ENCODE results near the gene MRPL17.
A peak's percentile ranks its signal among the peaks of the same experiment; 100 is the strongest.

MRPL17 gene

DNA sequence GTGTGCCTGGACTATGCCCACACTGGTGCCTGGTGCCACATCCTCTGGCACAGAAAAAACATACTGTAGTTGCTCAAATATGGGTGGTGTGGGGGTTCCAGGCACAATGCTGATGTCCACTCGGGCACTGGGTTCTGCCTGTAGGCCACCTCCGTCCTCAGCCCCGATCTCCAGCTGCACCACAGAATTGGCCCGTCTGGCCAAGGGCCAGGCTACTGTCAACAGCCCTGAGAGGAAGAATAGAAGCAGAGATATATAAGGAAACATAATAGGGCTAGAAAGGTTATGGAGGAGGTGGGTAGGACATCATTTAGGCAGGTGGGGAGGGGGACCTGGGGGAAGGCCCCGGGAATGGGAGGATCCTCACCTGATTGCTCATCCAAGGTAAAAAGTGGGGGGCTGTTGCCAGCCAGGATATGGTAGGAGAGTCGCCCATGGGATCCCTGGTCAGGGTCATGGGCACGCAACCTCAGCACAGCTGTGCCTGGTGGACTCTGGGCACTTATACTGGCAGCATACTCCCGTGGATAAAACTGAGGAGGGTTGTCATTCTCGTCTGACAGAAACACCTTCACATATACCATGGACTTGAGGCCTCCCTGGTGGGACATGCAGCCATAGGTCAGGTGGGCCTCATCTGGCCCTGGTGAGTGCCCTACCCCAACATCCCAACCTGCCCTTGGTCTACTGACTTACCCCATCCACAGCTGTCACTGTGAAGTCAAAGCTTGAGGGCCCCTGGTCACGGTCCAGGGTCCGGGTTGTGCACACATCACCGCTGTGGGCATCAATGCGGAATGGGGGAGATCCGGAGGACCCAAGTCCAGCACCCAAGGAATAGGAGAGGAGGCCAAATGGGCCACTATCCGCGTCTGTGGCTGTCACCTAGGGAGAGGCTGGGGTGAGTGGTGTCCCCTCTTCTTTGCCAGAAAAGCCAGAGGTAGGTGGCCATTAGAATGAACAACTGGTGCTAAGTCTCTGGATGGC lies 49.4 kb downstream of the MRPL17 start:
- H3K27me3 ChIP-seq (ENCODE audit: control insufficient read depth in 1 of 2, insufficient read depth in 1 of 2, low read length in 2 of 2) = peaks cover 0 to 3% of the 10 kb centered on the region in 2 experiments
- peak overlapping the region; percentile 75 to 90 for H2BK12ac ChIP-seq (ENCODE audit: low read length in 2 of 2)
- no peak overlapping the region for H2AFZ ChIP-seq (ENCODE audit: low read depth, low read length)
- peaks cover 7% of the 10 kb centered on the region for H3K4me1 ChIP-seq (ENCODE audit: control insufficient read depth, insufficient read depth, low read depth, low read length)
- H3K9ac ChIP-seq (ENCODE audit: low read length) = no peak overlapping the region
- H2BK15ac ChIP-seq (ENCODE audit: low read depth, poor library complexity, severe bottlenecking) = peak overlapping the region; percentile 49
- no peak overlapping the region for H3K4me2 ChIP-seq (ENCODE audit: low read length, poor library complexity, severe bottlenecking)
- 97% methylated on average over 16 of the region's 16 CpGs for WGBS
- peak overlapping the region; percentile 89 for H4K91ac ChIP-seq (ENCODE audit: low read length)
- H3K27ac ChIP-seq (ENCODE audit: low read length, poor library complexity, severe bottlenecking) = no peak overlapping the region
- H2AK5ac ChIP-seq (ENCODE audit: low read length, severe bottlenecking) = no peak overlapping the region
- no peak overlapping the region for H3K4me3 ChIP-seq (ENCODE audit: insufficient read depth in 1 of 2, low read depth in 1 of 2, low read length in 2 of 2)
- H3K79me1 ChIP-seq (replicated peaks; ENCODE audit: low read length, poor library complexity, severe bottlenecking) = no peaks in the 10 kb centered on the region
- no peak overlapping the region for H2BK120ac ChIP-seq (ENCODE audit: low read depth, low read length)
- H3K36me3 ChIP-seq (ENCODE audit: control insufficient read depth in 1 of 2, insufficient read depth in 2 of 2, low read depth in 1 of 2, low read length in 2 of 2) = peaks cover 0 to 31% of the 10 kb centered on the region in 2 experiments
- H3K14ac ChIP-seq (ENCODE audit: low read length in 2 of 2) = no peak overlapping the region
- H3K9me3 ChIP-seq (ENCODE audit: control insufficient read depth, low read length) = no peaks in the 10 kb centered on the region
- H2BK5ac ChIP-seq (ENCODE audit: low read depth, low read length, poor library complexity, severe bottlenecking) = no peak overlapping the region
- H3K23ac ChIP-seq (ENCODE audit: low read length in 2 of 2) = no peak overlapping the region
- peak overlapping the region; percentile 46 for H4K8ac ChIP-seq (ENCODE audit: low read length)
- peak overlapping the region; percentile 59 to 80 for H3K18ac ChIP-seq (ENCODE audit: low read depth in 1 of 2, low read length in 2 of 2)
- DNase-seq = no peak
- no peak overlapping the region for H3K4ac ChIP-seq (ENCODE audit: low read depth in 1 of 2, low read length in 2 of 2)

DNA sequence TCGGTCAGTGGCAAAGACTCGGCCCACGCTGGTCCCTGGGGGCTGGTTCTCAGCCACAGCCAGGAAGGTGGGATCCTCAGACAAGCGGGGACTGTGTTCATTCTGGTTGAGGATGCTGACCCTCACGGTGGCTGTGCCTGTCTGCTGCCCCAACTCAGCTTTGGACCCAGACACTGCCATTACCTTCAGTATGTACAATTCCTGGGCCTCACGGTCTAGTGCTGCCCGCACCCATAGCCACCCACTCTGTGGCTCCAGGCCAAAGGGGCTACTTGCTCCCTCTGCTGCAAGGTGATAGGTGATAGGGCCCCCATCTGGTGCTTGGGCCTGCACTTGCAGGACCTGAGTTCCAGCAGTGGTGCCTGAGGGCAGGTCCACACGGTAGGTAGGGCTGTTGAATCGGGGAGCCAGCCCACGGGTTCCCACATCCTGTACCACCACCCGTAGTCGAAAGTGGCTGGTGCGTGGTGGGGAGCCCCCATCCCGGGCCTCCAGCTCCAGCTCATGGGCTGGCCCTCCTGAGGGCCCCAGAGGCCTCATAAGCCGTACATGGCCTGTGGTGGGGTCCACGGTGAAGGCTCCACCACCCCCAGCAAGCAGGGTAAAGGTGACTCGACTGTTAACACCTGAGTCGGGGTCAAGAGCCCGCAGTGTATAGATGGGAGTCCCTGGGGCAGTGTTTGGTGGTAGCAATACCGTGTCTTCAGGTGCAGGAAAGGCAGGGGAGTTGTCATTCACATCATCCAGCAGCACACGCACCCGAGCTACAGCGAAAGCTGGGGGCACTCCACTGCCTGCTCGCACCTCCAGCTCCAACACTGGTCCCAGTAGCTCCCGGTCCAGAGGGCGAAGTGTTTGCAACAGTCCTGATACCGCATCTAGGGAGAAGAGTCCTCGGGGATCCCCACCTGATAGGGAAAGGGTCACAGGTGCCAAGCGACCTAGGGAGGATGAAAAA lies 50.7 kb downstream of the MRPL17 start:
- no peak overlapping the region for H4K91ac ChIP-seq (ENCODE audit: low read length)
- H3K9me3 ChIP-seq (ENCODE audit: control insufficient read depth, low read length) = no peaks in the 10 kb centered on the region
- H2BK120ac ChIP-seq (ENCODE audit: low read depth, low read length) = no peak overlapping the region
- no peak overlapping the region for H3K9ac ChIP-seq (ENCODE audit: low read length)
- H3K27me3 ChIP-seq (ENCODE audit: control insufficient read depth in 1 of 2, insufficient read depth in 1 of 2, low read length in 2 of 2) = peaks cover 0 to 3% of the 10 kb centered on the region in 2 experiments
- no peak overlapping the region for H3K27ac ChIP-seq (ENCODE audit: low read length, poor library complexity, severe bottlenecking)
- no peak overlapping the region for H3K4me2 ChIP-seq (ENCODE audit: low read length, poor library complexity, severe bottlenecking)
- no peak overlapping the region for H2AFZ ChIP-seq (ENCODE audit: low read depth, low read length)
- WGBS = 94% methylated on average over 29 of the region's 29 CpGs
- no peak overlapping the region for H3K4me3 ChIP-seq (ENCODE audit: insufficient read depth in 1 of 2, low read depth in 1 of 2, low read length in 2 of 2)
- peaks cover 0 to 31% of the 10 kb centered on the region in 2 experiments for H3K36me3 ChIP-seq (ENCODE audit: control insufficient read depth in 1 of 2, insufficient read depth in 2 of 2, low read depth in 1 of 2, low read length in 2 of 2)
- H3K4me1 ChIP-seq (ENCODE audit: control insufficient read depth, insufficient read depth, low read depth, low read length) = peaks cover 5% of the 10 kb centered on the region
- H2AK5ac ChIP-seq (ENCODE audit: low read length, severe bottlenecking) = no peak overlapping the region
- H4K8ac ChIP-seq (ENCODE audit: low read length) = no peak overlapping the region
- peak overlapping the region in 1 of 2 experiments; percentile 39 for H2BK12ac ChIP-seq (ENCODE audit: low read length in 2 of 2)
- no peak overlapping the region for H3K4ac ChIP-seq (ENCODE audit: low read depth in 1 of 2, low read length in 2 of 2)
- no peaks in the 10 kb centered on the region for H3K79me1 ChIP-seq (replicated peaks; ENCODE audit: low read length, poor library complexity, severe bottlenecking)
- no peak overlapping the region for H2BK15ac ChIP-seq (ENCODE audit: low read depth, poor library complexity, severe bottlenecking)
- H3K18ac ChIP-seq (ENCODE audit: low read depth in 1 of 2, low read length in 2 of 2) = no peak overlapping the region
- H2BK5ac ChIP-seq (ENCODE audit: low read depth, low read length, poor library complexity, severe bottlenecking) = no peak overlapping the region
- H3K23ac ChIP-seq (ENCODE audit: low read length in 2 of 2) = no peak overlapping the region
- H3K14ac ChIP-seq (ENCODE audit: low read length in 2 of 2) = no peak overlapping the region
- DNase-seq = no peak

DNA sequence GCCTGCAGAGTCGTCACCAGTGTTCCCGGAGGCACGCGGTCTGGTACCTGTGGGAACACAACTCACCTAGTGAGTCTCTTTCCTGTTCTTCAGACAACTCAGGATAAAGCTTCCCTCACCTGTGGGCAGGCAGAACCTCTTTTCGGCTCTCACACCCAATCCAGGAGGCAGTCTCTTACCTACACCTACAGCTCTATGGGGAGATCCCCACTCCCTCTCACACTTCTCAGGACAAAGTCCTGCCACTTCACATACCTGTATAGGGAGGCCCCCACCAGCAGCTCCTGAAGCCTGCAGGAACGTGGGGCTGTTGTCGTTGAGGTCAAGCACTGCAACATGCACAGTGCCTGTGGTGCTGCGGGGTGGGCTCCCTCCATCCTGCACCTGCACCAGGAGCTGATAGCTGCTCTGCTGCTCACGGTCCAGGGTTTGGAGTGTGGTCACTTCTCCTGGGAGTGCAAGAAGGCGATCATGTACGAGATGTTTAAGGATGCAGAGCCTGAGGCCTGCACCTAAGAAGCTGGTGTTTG lies 51.7 kb downstream of the MRPL17 start:
- no peak for DNase-seq
- H3K27me3 ChIP-seq (ENCODE audit: control insufficient read depth in 1 of 2, insufficient read depth in 1 of 2, low read length in 2 of 2) = peaks cover 0 to 8% of the 10 kb centered on the region in 2 experiments
- no peak overlapping the region for H2BK12ac ChIP-seq (ENCODE audit: low read length in 2 of 2)
- H3K4me2 ChIP-seq (ENCODE audit: low read length, poor library complexity, severe bottlenecking) = no peak overlapping the region
- H3K79me1 ChIP-seq (replicated peaks; ENCODE audit: low read length, poor library complexity, severe bottlenecking) = no peaks in the 10 kb centered on the region
- no peak overlapping the region for H3K4ac ChIP-seq (ENCODE audit: low read depth in 1 of 2, low read length in 2 of 2)
- peak overlapping the region; percentile 32 for H4K8ac ChIP-seq (ENCODE audit: low read length)
- H2BK15ac ChIP-seq (ENCODE audit: low read depth, poor library complexity, severe bottlenecking) = peak overlapping the region; percentile 15
- no peak overlapping the region for H3K4me3 ChIP-seq (ENCODE audit: insufficient read depth in 1 of 2, low read depth in 1 of 2, low read length in 2 of 2)
- H2AFZ ChIP-seq (ENCODE audit: low read depth, low read length) = no peak overlapping the region
- H2AK5ac ChIP-seq (ENCODE audit: low read length, severe bottlenecking) = no peak overlapping the region
- 95% methylated on average over 11 of the region's 11 CpGs for WGBS
- H3K36me3 ChIP-seq (ENCODE audit: control insufficient read depth in 1 of 2, insufficient read depth in 2 of 2, low read depth in 1 of 2, low read length in 2 of 2) = peaks cover 0 to 40% of the 10 kb centered on the region in 2 experiments
- H2BK5ac ChIP-seq (ENCODE audit: low read depth, low read length, poor library complexity, severe bottlenecking) = no peak overlapping the region
- H3K27ac ChIP-seq (ENCODE audit: low read length, poor library complexity, severe bottlenecking) = no peak overlapping the region
- H3K9me3 ChIP-seq (ENCODE audit: control insufficient read depth, low read length) = no peaks in the 10 kb centered on the region
- no peak overlapping the region for H4K91ac ChIP-seq (ENCODE audit: low read length)
- H3K23ac ChIP-seq (ENCODE audit: low read length in 2 of 2) = no peak overlapping the region
- no peak overlapping the region for H3K18ac ChIP-seq (ENCODE audit: low read depth in 1 of 2, low read length in 2 of 2)
- H3K14ac ChIP-seq (ENCODE audit: low read length in 2 of 2) = no peak overlapping the region
- peaks cover 5% of the 10 kb centered on the region for H3K4me1 ChIP-seq (ENCODE audit: control insufficient read depth, insufficient read depth, low read depth, low read length)
- H2BK120ac ChIP-seq (ENCODE audit: low read depth, low read length) = no peak overlapping the region
- no peak overlapping the region for H3K9ac ChIP-seq (ENCODE audit: low read length)

All from mesenchymal stem cell (in vitro differentiated cells and primary cell).